ENCODE data around the gene LURAP1L. TPM values are rescaled to one million over a fixed set of nuclear protein-coding genes. Genes with fewer than 3 reads are reported as not detected.

Gene LURAP1L
- total and polyA plus RNA-seq, 2 of the 4 experiments (the other 2 are of a cell fraction): 6.1 to 10.6 TPM

DNA sequence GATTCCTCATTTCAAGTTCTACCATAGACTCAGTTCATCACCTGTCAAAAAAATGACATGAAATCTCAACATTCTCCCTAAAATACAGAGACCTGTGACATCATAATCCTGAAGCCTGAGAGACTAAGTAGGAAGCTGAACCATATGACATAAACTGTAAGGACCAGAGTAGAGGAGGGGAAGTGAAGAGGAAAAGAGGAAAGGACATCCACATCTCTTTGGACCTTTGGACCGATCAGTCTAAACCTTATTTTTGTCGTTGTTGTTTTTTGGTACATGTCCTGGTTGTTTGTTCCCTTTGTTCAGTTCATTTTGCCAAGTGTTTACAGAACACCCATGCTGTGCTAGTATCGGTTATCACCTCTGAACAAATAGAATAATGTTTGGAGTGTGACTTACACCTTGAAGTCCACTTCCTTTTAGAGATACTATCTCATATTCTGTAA is 41.9 kb downstream of the LURAP1L start:
- Histone ChIP-seq H3K27ac (ENCODE audit: insufficient read depth, low read length) (peak overlapping the region; percentile 87; the same call in 1 of the 2 replicates), H3K36me3 (ENCODE audit: control insufficient read depth, insufficient read depth, low read length) (peaks cover 7% of the 10 kb centered on the region), H3K4me3 (ENCODE audit: insufficient read depth, low read depth, low read length) (no peak overlapping the region), H3K9me1 (ENCODE audit: insufficient read depth, low read length) (peaks cover 9% of the 10 kb centered on the region; the same call in 1 of the 2 replicates), H3K23ac (ENCODE audit: low read depth, low read length) (peak overlapping the region; percentile 74), H3K4me2 (ENCODE audit: low read depth, low read length) (no peak overlapping the region), H3K27me3 (ENCODE audit: control insufficient read depth, insufficient read depth, low read length) (no peaks in the 10 kb centered on the region), H2AK5ac (ENCODE audit: low read depth, low read length) (peak overlapping the region; percentile 90), H2BK5ac (ENCODE audit: low read depth, low read length, poor library complexity, severe bottlenecking) (peak overlapping the region; percentile 66), H2AK9ac (replicated peaks; ENCODE audit: low read depth, low read length, poor library complexity) (no peak overlapping the region), H3K9me3 (ENCODE audit: control insufficient read depth, insufficient read depth, low read length) (peaks cover 2% of the 10 kb centered on the region; the same call in 1 of the 2 replicates), H3K56ac (ENCODE audit: extremely low read depth, insufficient read depth, low read length) (0 out of 2 replicates have a peak overlapping the region, but pooled peaks have one; percentile 49), H4K91ac (ENCODE audit: insufficient read depth, low read depth, low read length) (peak overlapping the region; percentile 89), H2BK20ac (ENCODE audit: low read depth, low read length) (peak overlapping the region; percentile 94), H2AFZ (replicated peaks; ENCODE audit: low read length, poor library complexity) (no peak overlapping the region), H3K18ac (ENCODE audit: low read depth, low read length) (peak overlapping the region; percentile 99), H3K79me1 (ENCODE audit: low read depth in 1 of 2, low read length in 2 of 2) (peaks cover 8 to 30% of the 10 kb centered on the region in 2 experiments; a peak in 3 of 4 replicates), H3K4ac (ENCODE audit: low read depth, low read length) (peak overlapping the region; percentile 88), H2BK15ac (ENCODE audit: low read depth, low read length) (peak overlapping the region; percentile 94), H3K4me1 (ENCODE audit: control insufficient read depth, insufficient read depth, low read length) (peaks cover 21% of the 10 kb centered on the region), H2BK120ac (ENCODE audit: low read depth, low read length) (peak overlapping the region; percentile 94), H3K9ac (ENCODE audit: low read depth, low read length) (no peak overlapping the region), H4K5ac (ENCODE audit: low read depth, low read length) (peak overlapping the region; percentile 50), H4K8ac (ENCODE audit: low read depth in 2 of 2, low read length in 2 of 2) (peak overlapping the region; percentile 62 to 80), H3K14ac (replicated peaks; ENCODE audit: low read depth, low read length) (peak overlapping the region; percentile 72), H4K20me1 (ENCODE audit: insufficient read depth, low read length) (no peaks in the 10 kb centered on the region)
- DNase-seq: no peak
- dilution Hi-C loops (cut with HindIII; ENCODE audit: low sequenced_read_pairs, unreplicated experiment) (no loop called here), intact Hi-C loops (cut with micrococcal nuclease) (no loop called here), in situ Hi-C loops (cut with MboI; ENCODE audit: low sequenced_read_pairs) (no loop called here)
- POLR2A ChIA-PET (ENCODE audit: unreplicated experiment): no interaction called here
- no peak for TF ChIP-seq CEBPB (IDR thresholded peaks at IDR 0.05; ENCODE audit: low read depth, low read length)
- no peak for TF ChIP-seq RFX5 (IDR thresholded peaks at IDR 0.05; ENCODE audit: low read depth, low read length)
- TF ChIP-seq NFE2L2 (IDR thresholded peaks at IDR 0.05; ENCODE audit: low read depth, low read length): no peak
- no peak for TF ChIP-seq MXI1 (IDR thresholded peaks at IDR 0.05; ENCODE audit: borderline replicate concordance, low read depth, low read length)
- TF ChIP-seq MAZ (IDR thresholded peaks at IDR 0.05; ENCODE audit: borderline replicate concordance, low read depth, low read length): no peak
- TF ChIP-seq POLR2A (IDR thresholded peaks at IDR 0.05; ENCODE audit: low read depth, low read length): no peak
- TF ChIP-seq, protein P1, sequence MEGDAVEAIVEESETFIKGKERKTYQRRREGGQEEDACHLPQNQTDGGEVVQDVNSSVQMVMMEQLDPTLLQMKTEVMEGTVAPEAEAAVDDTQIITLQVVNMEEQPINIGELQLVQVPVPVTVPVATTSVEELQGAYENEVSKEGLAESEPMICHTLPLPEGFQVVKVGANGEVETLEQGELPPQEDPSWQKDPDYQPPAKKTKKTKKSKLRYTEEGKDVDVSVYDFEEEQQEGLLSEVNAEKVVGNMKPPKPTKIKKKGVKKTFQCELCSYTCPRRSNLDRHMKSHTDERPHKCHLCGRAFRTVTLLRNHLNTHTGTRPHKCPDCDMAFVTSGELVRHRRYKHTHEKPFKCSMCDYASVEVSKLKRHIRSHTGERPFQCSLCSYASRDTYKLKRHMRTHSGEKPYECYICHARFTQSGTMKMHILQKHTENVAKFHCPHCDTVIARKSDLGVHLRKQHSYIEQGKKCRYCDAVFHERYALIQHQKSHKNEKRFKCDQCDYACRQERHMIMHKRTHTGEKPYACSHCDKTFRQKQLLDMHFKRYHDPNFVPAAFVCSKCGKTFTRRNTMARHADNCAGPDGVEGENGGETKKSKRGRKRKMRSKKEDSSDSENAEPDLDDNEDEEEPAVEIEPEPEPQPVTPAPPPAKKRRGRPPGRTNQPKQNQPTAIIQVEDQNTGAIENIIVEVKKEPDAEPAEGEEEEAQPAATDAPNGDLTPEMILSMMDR (conservative IDR thresholded peaks at IDR 0.05; ENCODE audit: low read depth, low read length): no peak
- no peak for TF ChIP-seq FOS (IDR thresholded peaks at IDR 0.05; ENCODE audit: low read depth, low read length)
- TF ChIP-seq, protein P2, sequence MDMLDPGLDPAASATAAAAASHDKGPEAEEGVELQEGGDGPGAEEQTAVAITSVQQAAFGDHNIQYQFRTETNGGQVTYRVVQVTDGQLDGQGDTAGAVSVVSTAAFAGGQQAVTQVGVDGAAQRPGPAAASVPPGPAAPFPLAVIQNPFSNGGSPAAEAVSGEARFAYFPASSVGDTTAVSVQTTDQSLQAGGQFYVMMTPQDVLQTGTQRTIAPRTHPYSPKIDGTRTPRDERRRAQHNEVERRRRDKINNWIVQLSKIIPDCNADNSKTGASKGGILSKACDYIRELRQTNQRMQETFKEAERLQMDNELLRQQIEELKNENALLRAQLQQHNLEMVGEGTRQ (IDR thresholded peaks at IDR 0.05; ENCODE audit: low read depth, low read length): no peak
- no peak for TF ChIP-seq RAD21 (IDR thresholded peaks at IDR 0.05; ENCODE audit: low read length)
- TF ChIP-seq, protein P3, sequence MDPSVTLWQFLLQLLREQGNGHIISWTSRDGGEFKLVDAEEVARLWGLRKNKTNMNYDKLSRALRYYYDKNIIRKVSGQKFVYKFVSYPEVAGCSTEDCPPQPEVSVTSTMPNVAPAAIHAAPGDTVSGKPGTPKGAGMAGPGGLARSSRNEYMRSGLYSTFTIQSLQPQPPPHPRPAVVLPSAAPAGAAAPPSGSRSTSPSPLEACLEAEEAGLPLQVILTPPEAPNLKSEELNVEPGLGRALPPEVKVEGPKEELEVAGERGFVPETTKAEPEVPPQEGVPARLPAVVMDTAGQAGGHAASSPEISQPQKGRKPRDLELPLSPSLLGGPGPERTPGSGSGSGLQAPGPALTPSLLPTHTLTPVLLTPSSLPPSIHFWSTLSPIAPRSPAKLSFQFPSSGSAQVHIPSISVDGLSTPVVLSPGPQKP (IDR thresholded peaks at IDR 0.05; ENCODE audit: borderline replicate concordance, low read depth, low read length): no peak
- no peak for TF ChIP-seq MAFK (IDR thresholded peaks at IDR 0.05; ENCODE audit: low read depth, low read length)
- no peak for TF ChIP-seq SMC3 (IDR thresholded peaks at IDR 0.05; ENCODE audit: low read depth, low read length)
- TF ChIP-seq BHLHE40 (IDR thresholded peaks at IDR 0.05; ENCODE audit: low read depth, low read length): no peak
- no peak for TF ChIP-seq CHD1 (IDR thresholded peaks at IDR 0.05; ENCODE audit: low read depth, low read length)
- CTCF ChIA-PET: interaction anchor here (0.9 kb wide), 1 partner anchor 93 kb away, joined by 4 read pairs; no protein-coding TSS in a partner anchor
- no CpG with 5 or more reads among the region's 3 CpGs for WGBS, 2 experiments (ENCODE audit: extremely low coverage in 2 of 2, insufficient read length in 1 of 2)
- no TSS peak for BruUV-seq (replicated peaks)
- no peak for ATAC-seq (ENCODE audit: low read depth)

All from IMR-90 (cell line).